K562 (cell line): ENCODE data around the gene LASP1. TPM values are rescaled to one million over a fixed set of nuclear protein-coding genes. Genes with fewer than 3 reads are reported as not detected.
A peak's percentile ranks its signal among the peaks of the same experiment; 100 is the strongest.

Experiments used
- ARID4B ChIP-seq: sonication (generic); formaldehyde crosslinking; IDR thresholded peaks from 2 replicates; pipeline ENCODE4 v1.8.0; 2022; ENCODE audit warnings: mild to moderate bottlenecking, missing genetic modification reagents
- CHD7 ChIP-seq: fragments of 200-600 bp; sonication (generic); IDR thresholded peaks from one replicate; pipeline ENCODE4 v1.6.1; 2012; ENCODE audit warnings: mild to moderate bottlenecking, low read depth, low read length, inconsistent platforms
- POLR2G ChIP-seq: fragments of 200-400 bp; formaldehyde crosslinking; IDR thresholded peaks from 2 replicates; pipeline ENCODE4 v1.6.1; 2017; ENCODE audit warnings: low read depth, mild to moderate bottlenecking, antibody characterized with exemption, low read length, moderate library complexity
- SNIP1 ChIP-seq: fragments of 450-650 bp; IDR thresholded peaks from 2 replicates; pipeline ENCODE4 v1.7.1; 2017; ENCODE audit warnings: low read depth, mild to moderate bottlenecking
- SREBF2 ChIP-seq: sonication (generic); formaldehyde crosslinking; IDR thresholded peaks from 2 replicates; pipeline ENCODE4 v1.4.0; 2020; ENCODE audit warnings: mild to moderate bottlenecking, missing genetic modification reagents
- TCF7 ChIP-seq: sonication (generic); IDR thresholded peaks from 2 replicates; pipeline ENCODE4 v1.6.1; 2016; ENCODE audit warnings: antibody characterized with exemption, borderline replicate concordance
- TOE1 ChIP-seq, 2 experiments: fragments of 450-650 bp in 1 of 2; sonication (generic) in 1 of 2; formaldehyde crosslinking in 1 of 2; IDR thresholded peaks; 2 replicates each; pipeline versions ENCODE4 v1.7.1 to v1.8.0; 2016 to 2022; ENCODE audit warnings: borderline replicate concordance in 2 of 2, mild to moderate bottlenecking in 2 of 2, antibody characterized with exemption in 1 of 2, inconsistent platforms in 1 of 2, low read depth in 1 of 2, missing genetic modification reagents in 1 of 2, moderate library complexity in 1 of 2
- polyA plus RNA-seq, 8 experiments: library from polyadenylated mRNA; depleted of rRNA in 4 of 8; stranded (reverse) in 5 of 8; unstranded in 3 of 8; fragments of >200 nt; fragmentation: Nextera tagmentation in 2 of 8; fragmentation: Illumina TruSeq in 1 of 8; extraction: Ambion mirVana in 2 of 8; extraction: Trizol in 1 of 8; gene quantifications; 2 replicates each; pipeline versions ENCODE4 v1.2.1 to v1.2.3, GENCODE V29; 2011 to 2014; ENCODE audit warnings: inconsistent platforms in 1 of 8, missing spikeins in 1 of 8
- total RNA-seq, 7 experiments: library from RNA; depleted of rRNA in 6 of 7; stranded (reverse); fragments of >200 nt in 6 of 7; fragmentation: Illumina TruSeq in 2 of 7; extraction: Trizol in 2 of 7; gene quantifications; 2 replicates each; pipeline versions ENCODE4 v1.2.1 to v1.2.3, GENCODE V29; 2011 to 2021; ENCODE audit warnings: low replicate concordance in 1 of 7
- TF ChIP-seq, protein P1 (sequence below): fragments of 250-450 bp; sonication (Bioruptor Pico); IDR thresholded peaks from 2 replicates; pipeline ENCODE4 v1.8.0; 2021; ENCODE audit warnings: moderate library complexity, mild to moderate bottlenecking, inconsistent platforms

Gene LASP1
- total and polyA plus RNA-seq, 9 of the 15 experiments (the other 6 are each of a cell fraction or from before 2014, with no cell fraction given), result 23.0 to 125 (median 55.3) TPM

GRCh38 chr17:38869526-38870258, at the start of gene LASP1 (continued):
- TF ChIP-seq ARID4B (CRISPR knock-in tag), result no peak
- TF ChIP-seq, protein P1, sequence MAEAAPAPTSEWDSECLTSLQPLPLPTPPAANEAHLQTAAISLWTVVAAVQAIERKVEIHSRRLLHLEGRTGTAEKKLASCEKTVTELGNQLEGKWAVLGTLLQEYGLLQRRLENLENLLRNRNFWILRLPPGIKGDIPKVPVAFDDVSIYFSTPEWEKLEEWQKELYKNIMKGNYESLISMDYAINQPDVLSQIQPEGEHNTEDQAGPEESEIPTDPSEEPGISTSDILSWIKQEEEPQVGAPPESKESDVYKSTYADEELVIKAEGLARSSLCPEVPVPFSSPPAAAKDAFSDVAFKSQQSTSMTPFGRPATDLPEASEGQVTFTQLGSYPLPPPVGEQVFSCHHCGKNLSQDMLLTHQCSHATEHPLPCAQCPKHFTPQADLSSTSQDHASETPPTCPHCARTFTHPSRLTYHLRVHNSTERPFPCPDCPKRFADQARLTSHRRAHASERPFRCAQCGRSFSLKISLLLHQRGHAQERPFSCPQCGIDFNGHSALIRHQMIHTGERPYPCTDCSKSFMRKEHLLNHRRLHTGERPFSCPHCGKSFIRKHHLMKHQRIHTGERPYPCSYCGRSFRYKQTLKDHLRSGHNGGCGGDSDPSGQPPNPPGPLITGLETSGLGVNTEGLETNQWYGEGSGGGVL, result no peak
- TF ChIP-seq TOE1 (IDR thresholded peaks at IDR 0.05; ENCODE audit: borderline replicate concordance), result no peak
- TF ChIP-seq TOE1 (CRISPR knock-in tag; IDR thresholded peaks at IDR 0.05; ENCODE audit: borderline replicate concordance, low read depth), result no peak
- TF ChIP-seq SNIP1, result no peak
- 0 out of 2 replicates have a peak, but pooled peaks have one; percentile 7 for TF ChIP-seq SREBF2
- no peak for TF ChIP-seq CHD7
- peak; percentile 99 for TF ChIP-seq POLR2G
- TF ChIP-seq TCF7, result 0 out of 2 replicates have a peak, but pooled peaks have one; percentile 10
